GM18505 (cell line): ENCODE measurements around the gene RIPK4.
"Not testable (repeated sequence)": the region's sequence is repeated elsewhere in the genome, so short reads cannot be mapped to it uniquely, and the experiment has no call there.

ENCODE experiments used
- ATAC-seq: cut with Tn5 transposase; IDR thresholded peaks from one replicate; pipeline ENCODE4 v1.9.1; 2021; ENCODE audit not compliant: unreplicated experiment
- POLR2A ChIP-seq: IDR thresholded peaks from 4 replicates; pipeline ENCODE4 v1.6.1; 2011; ENCODE audit warnings: borderline replicate concordance; ENCODE audit not compliant: insufficient read depth, insufficient read length; ENCODE audit errors: extremely low read depth

The RIPK4 gene

GRCh38 chr21:41802684-41803083, 35.8 kb upstream of the RIPK4 start:
- no peak for ATAC-seq
- no peak for TF ChIP-seq POLR2A

DNA sequence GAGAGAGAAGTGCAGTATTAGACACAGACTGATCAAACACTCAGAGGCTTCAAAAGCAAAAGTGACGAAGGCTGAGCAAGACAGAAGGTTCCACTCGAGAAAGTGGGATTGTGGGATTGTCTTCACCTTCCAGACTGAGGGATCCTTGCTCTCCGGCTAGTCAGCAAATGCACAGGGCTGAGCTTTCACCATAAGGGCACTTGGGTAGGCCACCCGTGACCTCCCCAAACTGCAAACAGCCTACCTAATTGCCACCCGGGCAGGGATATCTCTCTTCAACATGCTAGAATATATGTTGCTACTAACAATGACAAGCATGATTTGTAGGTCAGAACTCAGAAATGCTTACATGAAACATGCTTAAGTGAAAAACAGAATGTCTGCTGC, 35.3 kb upstream of the RIPK4 start:
- ATAC-seq, result no peak
- no peak for TF ChIP-seq POLR2A

GRCh38 chr21:41801321-41802197, 34.7 kb upstream of the RIPK4 start:
- no peak for ATAC-seq
- no peak for TF ChIP-seq POLR2A

DNA sequence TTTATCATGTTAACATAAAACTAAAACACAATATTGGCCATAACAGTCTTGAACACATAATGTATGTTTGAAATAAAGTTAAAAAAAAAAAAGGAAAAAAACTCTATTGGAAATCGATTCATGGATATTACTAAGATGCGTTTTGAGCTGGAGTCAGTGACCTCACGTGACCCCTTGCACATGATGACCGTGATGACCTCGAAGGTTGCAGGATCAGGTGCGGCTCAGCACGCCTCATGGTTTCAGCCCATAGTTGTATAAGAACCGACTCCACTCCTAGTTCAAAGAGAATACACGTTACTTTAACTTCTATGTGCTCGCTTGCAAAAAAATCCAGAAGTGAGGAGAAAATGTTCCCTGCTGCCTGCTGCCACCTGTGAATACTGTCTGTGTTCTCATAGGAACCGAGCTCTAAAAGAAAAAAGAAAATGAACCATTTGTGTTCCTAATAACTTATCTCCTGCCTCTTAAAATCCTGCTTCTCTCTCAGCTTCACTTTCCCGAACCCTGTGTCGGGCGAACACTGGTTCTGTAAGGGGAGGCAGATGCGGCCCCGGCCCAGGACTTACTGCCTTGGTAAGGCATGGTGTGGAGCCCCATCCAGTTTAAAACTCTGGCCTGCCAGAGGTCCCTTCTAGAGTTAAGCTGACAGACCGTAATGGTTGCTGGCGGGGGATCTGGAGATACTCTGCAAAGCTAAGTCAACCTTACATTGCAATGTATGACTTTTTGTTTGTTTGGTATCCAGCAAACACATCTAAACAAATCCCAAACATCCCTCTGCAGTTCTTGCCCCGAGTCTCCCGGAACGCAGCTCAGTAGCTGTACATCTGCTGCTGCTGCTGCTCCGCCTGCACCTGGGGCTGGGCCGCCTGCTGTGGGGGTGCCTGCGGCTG, 33.8 kb upstream of the RIPK4 start:
- no peak for ATAC-seq
- no peak for TF ChIP-seq POLR2A

DNA sequence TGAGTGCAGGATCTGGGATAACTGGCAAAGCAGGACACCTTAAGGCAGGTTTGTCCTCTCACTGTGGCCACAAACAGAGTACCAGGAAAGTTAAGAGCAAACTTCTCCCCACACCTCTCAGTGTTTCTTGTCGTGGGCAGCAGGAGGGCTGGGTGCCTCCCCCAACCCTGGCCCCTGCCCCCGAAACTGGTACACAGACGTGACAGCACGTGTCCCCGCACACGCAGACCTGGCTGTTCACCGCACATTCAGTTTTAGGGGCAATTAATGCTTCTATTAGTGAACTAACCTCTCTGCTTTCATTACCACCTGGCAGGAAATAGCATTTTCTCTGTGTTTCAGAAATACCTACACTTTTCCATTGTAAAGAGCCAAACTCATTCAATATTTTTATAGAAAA, 32.9 kb upstream of the RIPK4 start:
- no peak for TF ChIP-seq POLR2A
- ATAC-seq, result no peak

- ATAC-seq, result no peak
Measured at GRCh38 chr21:41798326-41798725, 31.5 kb upstream of the RIPK4 start.

DNA sequence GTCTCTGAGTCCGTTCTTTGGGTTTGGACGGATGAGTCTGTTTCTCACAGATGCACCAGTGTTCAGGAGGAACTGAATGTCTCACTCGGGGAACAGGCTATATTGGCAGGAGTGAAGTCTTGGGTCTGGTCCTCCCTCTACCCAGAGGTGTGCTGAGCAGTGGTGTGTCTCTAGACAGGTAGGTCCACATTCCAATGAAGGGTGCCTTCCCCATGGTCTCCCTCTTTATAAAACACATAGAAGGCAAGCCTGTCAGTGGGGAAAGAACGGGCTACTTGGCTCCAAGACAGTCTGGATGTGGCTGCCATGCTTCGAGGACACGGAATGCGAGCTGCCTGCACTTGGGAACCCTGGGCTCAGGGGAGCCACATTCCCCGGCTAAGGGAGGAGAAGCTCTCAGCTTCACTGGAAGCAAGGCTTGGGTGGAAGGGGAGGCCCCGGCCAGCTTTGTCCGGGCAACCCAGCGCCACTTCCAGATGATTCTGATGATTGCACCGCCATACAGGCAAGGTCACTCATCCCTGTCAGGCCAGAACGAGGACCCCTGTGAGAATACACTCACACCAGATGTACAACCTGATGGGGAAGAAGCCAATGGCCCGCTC, 29.7 kb upstream of the RIPK4 start:
- no peak for TF ChIP-seq POLR2A

More at GRCh38 chr21:41798326-41798725, 31.5 kb upstream of the RIPK4 start:
- TF ChIP-seq POLR2A, result no peak

GRCh38 chr21:41795726-41796125, 28.9 kb upstream of the RIPK4 start:
- TF ChIP-seq POLR2A, result no peak
- ATAC-seq, result no peak

More for the DNA sequence above, 29.7 kb upstream of the RIPK4 start:
- no peak for ATAC-seq

GRCh38 chr21:41794600-41794999, 27.7 kb upstream of the RIPK4 start:
- no peak for TF ChIP-seq POLR2A
- no peak for ATAC-seq

DNA sequence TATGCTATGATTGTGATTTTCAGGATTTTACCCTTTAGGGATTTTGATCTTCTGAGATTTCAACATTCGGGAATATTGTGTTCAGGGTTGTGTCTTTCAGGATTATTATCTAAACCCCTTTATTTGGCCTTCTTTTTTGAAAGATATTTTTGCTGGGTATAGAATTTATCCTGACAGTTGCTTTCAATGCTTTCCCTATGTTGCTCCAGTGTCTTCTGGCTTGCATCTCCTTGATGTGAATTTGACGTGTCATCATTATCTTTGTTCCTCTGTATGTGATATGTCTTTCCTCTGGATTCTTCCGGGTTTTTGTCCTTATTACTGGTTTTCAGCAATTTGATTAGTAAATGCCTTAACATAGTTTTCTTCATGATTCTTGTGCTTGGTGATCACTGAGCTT, 25.9 kb upstream of the RIPK4 start:
- no peak for ATAC-seq
- TF ChIP-seq POLR2A, result no peak

- TF ChIP-seq POLR2A, result no peak
- ATAC-seq, result no peak
Measured at GRCh38 chr21:41786509-41786987, 19.7 kb upstream of the RIPK4 start.

DNA sequence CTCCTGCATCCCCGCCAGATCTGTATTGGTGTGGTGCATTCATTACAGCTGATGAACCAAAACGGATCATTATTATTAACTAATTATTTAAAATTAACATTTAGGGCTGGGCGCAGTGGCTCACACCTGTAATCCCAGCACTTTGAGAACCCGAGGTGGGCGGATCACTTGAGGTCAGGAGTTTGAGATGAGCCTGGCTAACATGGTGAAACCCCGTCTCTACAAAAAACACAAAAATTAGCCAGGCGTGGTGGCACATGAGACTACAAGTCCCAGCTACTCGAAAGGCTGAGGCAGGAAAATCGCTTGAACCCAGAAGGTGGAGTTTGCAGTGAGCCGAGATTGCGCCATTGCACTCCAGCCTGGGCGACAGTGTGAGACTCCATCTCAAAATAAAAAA, 18.4 kb upstream of the RIPK4 start:
- ATAC-seq, result not testable (repeated sequence)

GRCh38 chr21:41784456-41785102, 17.7 kb upstream of the RIPK4 start:
- ATAC-seq, result no peak

More at GRCh38 chr21:41784456-41785102, 17.7 kb upstream of the RIPK4 start:
- no peak for TF ChIP-seq POLR2A
